H1 (cell line): Measurements from ENCODE around the gene OR2T35.
"Not testable (repeated sequence)": the region's sequence is repeated elsewhere in the genome, so short reads cannot be mapped to it uniquely, and the experiment has no call there.

Experiments used
- BCL11A ChIP-seq, 2 experiments: IDR thresholded peaks; one replicate each; pipeline ENCODE4 v1.6.1; 2011; ENCODE audit warnings: low read depth in 2 of 2, low read length in 2 of 2, mild to moderate bottlenecking in 2 of 2
- CREB1 ChIP-seq: IDR thresholded peaks from 2 replicates; pipeline ENCODE4 v1.6.1; 2012; ENCODE audit warnings: inconsistent platforms
- CTCF ChIP-seq, 3 experiments: IDR thresholded peaks; 1 replicate in 2 of 3; 2 replicates in 1 of 3; pipeline versions ENCODE4 v1.5.1 to v1.6.1; 2011; ENCODE audit warnings: low read length in 3 of 3, mild to moderate bottlenecking in 3 of 3, inconsistent platforms in 2 of 3, low read depth in 1 of 3, moderate library complexity in 1 of 3; ENCODE audit not compliant: insufficient read depth in 1 of 3; ENCODE audit errors: control extremely low read depth in 1 of 3
- EGR1 ChIP-seq: IDR thresholded peaks from 2 replicates; pipeline ENCODE4 v1.6.1; 2011; ENCODE audit warnings: low read depth, low read length, borderline replicate concordance
- MAX ChIP-seq: IDR thresholded peaks from 2 replicates; pipeline ENCODE4 v1.6.1; 2012; ENCODE audit warnings: inconsistent platforms
- SIN3A ChIP-seq, 2 experiments: IDR thresholded peaks in 1 of 2; conservative IDR thresholded peaks in 1 of 2; 2 replicates each; pipeline ENCODE4 v1.6.1; 2011 to 2012; ENCODE audit warnings: low read length in 2 of 2, improper control_type of control experiment in 1 of 2, low read depth in 1 of 2, mild to moderate bottlenecking in 1 of 2
- YY1 ChIP-seq: IDR thresholded peaks from 2 replicates; pipeline ENCODE4 v1.6.1; 2011; ENCODE audit warnings: low read depth, mild to moderate bottlenecking, low read length
- ZNF274 ChIP-seq: IDR thresholded peaks from 2 replicates; pipeline ENCODE4 v1.7.0; 2012; ENCODE audit warnings: low read length, borderline replicate concordance; ENCODE audit errors: extremely low read depth

GRCh38 chr1:248663453-248664328 lies 18.6 kb upstream of the OR2T35 start:
- TF ChIP-seq YY1; CTCF (IDR thresholded peaks at IDR 0.05; ENCODE audit: control extremely low read depth in 1 of 3, insufficient read depth in 1 of 3, low read depth in 1 of 3, low read length in 3 of 3); CREB1; BCL11A (IDR thresholded peaks at IDR 0.05; ENCODE audit: low read depth in 2 of 2, low read length in 2 of 2); SIN3A (conservative IDR thresholded peaks at IDR 0.05 in 1 of 2, IDR thresholded peaks at IDR 0.05 in 1 of 2; ENCODE audit: low read depth in 1 of 2, low read length in 2 of 2); MAX; ZNF274; EGR1: not testable (repeated sequence)
